Measurements from ENCODE around the gene IZUMO4.

IZUMO4 gene

GRCh38 chr19:2142173-2142829 lies 45.6 kb downstream of the IZUMO4 start:
- no peak overlapping the region for H3K4me3 ChIP-seq (ENCODE audit: low read depth in 1 of 2, low read length in 1 of 2)
- no peaks in the 10 kb centered on the region for H3K4me1 ChIP-seq (ENCODE audit: control insufficient read depth in 1 of 2, insufficient read depth in 1 of 2, low read depth in 1 of 2, low read length in 1 of 2)
- peaks cover 37% of the 10 kb centered on the region for H3K36me3 ChIP-seq
- H3K9me3 ChIP-seq: no peaks in the 10 kb centered on the region
- no peaks in the 10 kb centered on the region for H3K27me3 ChIP-seq
- no peak for TF ChIP-seq CTCF (IDR thresholded peaks at IDR 0.05)
- H3K27ac ChIP-seq: no peak overlapping the region

- H3K36me3 ChIP-seq: peaks cover 20% of the 10 kb centered on the region
- peaks cover 0 to 4% of the 10 kb centered on the region in 2 experiments for H3K4me1 ChIP-seq (ENCODE audit: control insufficient read depth in 1 of 2, insufficient read depth in 1 of 2, low read depth in 1 of 2, low read length in 1 of 2)
- no peaks in the 10 kb centered on the region for H3K9me3 ChIP-seq
- no peak overlapping the region for H3K27ac ChIP-seq
- H3K27me3 ChIP-seq: no peaks in the 10 kb centered on the region
- no peak for TF ChIP-seq CTCF (IDR thresholded peaks at IDR 0.05)
- H3K4me3 ChIP-seq (ENCODE audit: low read depth in 1 of 2, low read length in 1 of 2): no peak overlapping the region
Observed at GRCh38 chr19:2144190-2144589, 47.5 kb downstream of the IZUMO4 start.

- H3K27ac ChIP-seq: no peak overlapping the region
- TF ChIP-seq CTCF (IDR thresholded peaks at IDR 0.05): no peak
- no peaks in the 10 kb centered on the region for H3K27me3 ChIP-seq
- peaks cover 8% of the 10 kb centered on the region for H3K36me3 ChIP-seq
- H3K4me3 ChIP-seq (ENCODE audit: low read depth in 1 of 2, low read length in 1 of 2): no peak overlapping the region
- H3K9me3 ChIP-seq: no peaks in the 10 kb centered on the region
- peaks cover 14 to 20% of the 10 kb centered on the region in 2 experiments for H3K4me1 ChIP-seq (ENCODE audit: control insufficient read depth in 1 of 2, insufficient read depth in 1 of 2, low read depth in 1 of 2, low read length in 1 of 2)
Observed at GRCh38 chr19:2145831-2146241, 49.1 kb downstream of the IZUMO4 start.

GRCh38 chr19:2148482-2149135 lies 51.9 kb downstream of the IZUMO4 start:
- Histone ChIP-seq H3K27ac (no peak overlapping the region), H3K36me3 (peaks cover 11% of the 10 kb centered on the region), H3K27me3 (no peaks in the 10 kb centered on the region), H3K4me1 (ENCODE audit: control insufficient read depth in 1 of 2, insufficient read depth in 1 of 2, low read depth in 1 of 2, low read length in 1 of 2) (peaks cover 26 to 29% of the 10 kb centered on the region in 2 experiments), H3K9me3 (no peaks in the 10 kb centered on the region), H3K4me3 (ENCODE audit: low read depth in 1 of 2, low read length in 1 of 2) (no peak overlapping the region)
- TF ChIP-seq CTCF (IDR thresholded peaks at IDR 0.05): no peak

Data from neutrophil (primary cell).